Right lobe of liver (tissue), 4 donors: ENCODE measurements around the gene MRPL47.

Source experiments
- CTCF ChIP-seq, 4 donors: fragments of 200-600 bp in 3 of 4; fragments of 450-650 bp in 1 of 4; IDR thresholded peaks; one replicate each; pipeline versions ENCODE4 v1.5.1 to v1.8.0; 2016 to 2022; ENCODE audit warnings: antibody characterized with exemption in 4 of 4, mild to moderate bottlenecking in 2 of 4
- POLR2A ChIP-seq: fragments of 450-650 bp; IDR thresholded peaks from one replicate; pipeline ENCODE4 v1.6.1; 2017; ENCODE audit warnings: antibody characterized with exemption, mild to moderate bottlenecking
- donor health status: DM: no; HTN: no; CAD: no.
- donor health status: DM: no; HTN: no; CAD: no.
- donor health status: DM: no; HTN: yes; CAD: no.

GRCh38 chr3:179558742-179559364 is 45.6 kb downstream of the MRPL47 start:
- TF ChIP-seq CTCF (IDR thresholded peaks at IDR 0.05) (peak; percentile 56 to 69 (median 68)), POLR2A (no peak)
